HepG2 (cell line): ENCODE results near the gene ENO3. TPM values are rescaled to one million over a fixed set of nuclear protein-coding genes. Genes with fewer than 3 reads are reported as not detected.

Experiments
- ATAC-seq: fragments of 200-7000 bp; cut with Tn5 transposase; 3 replicates; pipeline ENCODE4 v1.9.1; 2020; ENCODE audit warnings: mild to moderate bottlenecking, moderate library complexity
- BruUV-seq: library from RNA; stranded (reverse); fragments of 400-500 nt; replicated peaks from 2 replicates; lab custom pipeline; 2021; lab: Mats Ljungman, UMichigan
- CTCF ChIA-PET: fragments of 300-600 bp; formaldehyde crosslinking; extraction: SDS; loops from one replicate; lab custom pipeline; 2021; ENCODE audit warnings: low total read pairs, inconsistent platforms, low intra/inter-chr PET ratio; lab: Yijun Ruan, JAX
- POLR2A ChIA-PET: fragments of 350-600 bp; sonication (Branson Sonifier 250); formaldehyde crosslinking; loops from one replicate; lab custom pipeline; 2020; ENCODE audit warnings: antibody characterized with exemption, inconsistent platforms; lab: Yijun Ruan, JAX
- DNase-seq: peaks from one replicate; pipeline ENCODE4 v3.0.0-alpha.2; 2015; ENCODE audit warnings: low spot score
- FAIRE-seq: peaks from 3 replicates; lab custom pipeline; 2011; peaks lifted over from hg19 to GRCh38; lab: Jason Lieb, UNC
- H2AFZ ChIP-seq: one replicate; pipeline ENCODE4 v1.6.1; 2011; ENCODE audit warnings: low read length, inconsistent platforms
- H3K27ac ChIP-seq: fragments of 300-600 bp; 3 replicates; pipeline ENCODE4 v1.8.0; 2011; ENCODE audit warnings: mixed run types, mild to moderate bottlenecking, mixed read lengths, low read length, inconsistent platforms; ENCODE audit not compliant: insufficient read depth; ENCODE audit errors: extremely low read length
- H3K27me3 ChIP-seq, 2 experiments: fragments of 200-600 bp in 1 of 2; 2 replicates in 1 of 2; 3 replicates in 1 of 2; pipeline versions ENCODE4 v1.6.0 to v1.8.0; 2011; ENCODE audit warnings: low read length in 2 of 2, mild to moderate bottlenecking in 2 of 2, moderate library complexity in 2 of 2, inconsistent platforms in 1 of 2; ENCODE audit not compliant: insufficient read depth in 2 of 2, control insufficient read depth in 1 of 2
- H3K36me3 ChIP-seq, 2 experiments: fragments of 200-600 bp in 1 of 2; replicated peaks in 1 of 2; 2 replicates in 1 of 2; 3 replicates in 1 of 2; pipeline versions ENCODE4 v1.5.1 to v1.8.0; 2011; ENCODE audit warnings: low read length in 2 of 2, inconsistent platforms in 1 of 2; ENCODE audit not compliant: insufficient read depth in 2 of 2, control insufficient read depth in 1 of 2
- H3K4me1 ChIP-seq: 2 replicates; pipeline ENCODE4 v1.5.1; 2012; ENCODE audit warnings: low read length, inconsistent platforms; ENCODE audit not compliant: insufficient read depth
- H3K4me2 ChIP-seq: 2 replicates; pipeline ENCODE4 v1.6.0; 2011; ENCODE audit warnings: low read depth, low read length, inconsistent platforms
- H3K4me3 ChIP-seq, 3 experiments: fragments of 200-600 bp in 1 of 3; sonication (generic), shearing (Covaris generic) in 1 of 3; replicated peaks in 1 of 3; 2 replicates each; pipeline ENCODE4 v1.5.1; 2011 to 2016; ENCODE audit warnings: low read length in 3 of 3, inconsistent platforms in 2 of 3, low read depth in 2 of 3, mild to moderate bottlenecking in 2 of 3, control low read depth in 1 of 3, mixed read lengths in 1 of 3; ENCODE audit not compliant: insufficient read depth in 1 of 3
- H3K79me2 ChIP-seq: one replicate; pipeline ENCODE4 v1.6.1; 2011; ENCODE audit warnings: low read length, inconsistent platforms; ENCODE audit not compliant: insufficient read depth
- H3K9ac ChIP-seq: 2 replicates; pipeline ENCODE4 v1.6.0; 2011; ENCODE audit warnings: mild to moderate bottlenecking, low read depth, low read length, inconsistent platforms; ENCODE audit not compliant: insufficient read depth
- H3K9me3 ChIP-seq: 2 replicates; pipeline ENCODE4 v1.5.1; 2012; ENCODE audit warnings: mild to moderate bottlenecking, low read length
- H4K20me1 ChIP-seq: 2 replicates; pipeline ENCODE4 v1.6.0; 2011; ENCODE audit warnings: inconsistent platforms, mild to moderate bottlenecking, low read length, moderate library complexity; ENCODE audit not compliant: insufficient read depth
- AGO1 ChIP-seq: fragments of 200-400 bp; formaldehyde crosslinking; IDR thresholded peaks from 2 replicates; pipeline ENCODE4 v1.6.1; 2017; ENCODE audit warnings: mild to moderate bottlenecking, low read depth, low read length, moderate library complexity; ENCODE audit not compliant: poor library complexity, severe bottlenecking
- KAT7 ChIP-seq: IDR thresholded peaks from 2 replicates; pipeline ENCODE4 v1.6.1; 2018; ENCODE audit warnings: borderline replicate concordance, missing compliant biosample characterization
- SRY ChIP-seq: sonication (generic); formaldehyde crosslinking; IDR thresholded peaks from 2 replicates; pipeline ENCODE4 v1.8.0; 2022; ENCODE audit warnings: mild to moderate bottlenecking, missing genetic modification reagents
- XRCC5 ChIP-seq: fragments of 200-400 bp; formaldehyde crosslinking; optimal IDR thresholded peaks from 2 replicates; pipeline ENCODE3; 2017; ENCODE audit warnings: mild to moderate bottlenecking, low read length
- ZBTB33 ChIP-seq: sonication (generic); formaldehyde crosslinking; IDR thresholded peaks from 2 replicates; pipeline ENCODE4 v1.4.0; 2020; ENCODE audit warnings: missing genetic modification reagents
- ZMYM2 ChIP-seq: sonication (generic); formaldehyde crosslinking; IDR thresholded peaks from 2 replicates; pipeline ENCODE4 v1.8.0; 2022; ENCODE audit warnings: mild to moderate bottlenecking, missing genetic modification reagents
- ZNF430 ChIP-seq: sonication (generic); formaldehyde crosslinking; IDR thresholded peaks from 2 replicates; pipeline ENCODE4 v1.9.0; 2021; ENCODE audit warnings: mild to moderate bottlenecking, missing genetic modification reagents
- ZNF598 ChIP-seq: sonication (generic); formaldehyde crosslinking; IDR thresholded peaks from 2 replicates; pipeline ENCODE4 v1.5.1; 2020; ENCODE audit warnings: mild to moderate bottlenecking, missing genetic modification reagents, borderline replicate concordance
- ZSCAN20 ChIP-seq: sonication (generic); formaldehyde crosslinking; IDR thresholded peaks from 2 replicates; pipeline ENCODE4 v1.4.0; 2020; ENCODE audit warnings: missing genetic modification reagents, mild to moderate bottlenecking, borderline replicate concordance
- ZSCAN9 ChIP-seq: IDR thresholded peaks from 2 replicates; pipeline ENCODE4 v1.6.1; 2016; ENCODE audit warnings: borderline replicate concordance
- WGBS: methylation state at CpG from one replicate; pipeline ENCODE4 v1.1.6; 2017; ENCODE audit warnings: low lambda C conversion rate; 5-methylcytosine and 5-hydroxymethylcytosine counted together
- in situ Hi-C: cut with HindIII; loops from 2 replicates; pipeline ENCODE4 v1.10.0; 2017; ENCODE audit warnings: low pct_unique_long_range_greater_than_20kb; ENCODE audit not compliant: extremely low pct_ligation_motif_present
- intact Hi-C: fragments of 100-400 bp; cut with micrococcal nuclease; formaldehyde crosslinking; loops from one replicate; pipeline ENCODE4 v1.10.0; 2022; ENCODE audit not compliant: unreplicated experiment
- polyA plus RNA-seq, 8 experiments: library from polyadenylated mRNA; depleted of rRNA in 3 of 8; stranded (reverse) in 7 of 8; unstranded in 1 of 8; fragments of >200 nt; fragmentation: Illumina TruSeq in 4 of 8; extraction: Trizol in 4 of 8; gene quantifications; 2 replicates each; pipeline versions ENCODE4 v1.2.1 to v1.2.3, GENCODE V29; 2011 to 2016; ENCODE audit warnings: low read depth in 4 of 8, missing spikeins in 1 of 8, mixed read lengths in 1 of 8; ENCODE audit not compliant: insufficient read depth in 1 of 8
- total RNA-seq, 5 experiments: library from RNA; depleted of rRNA; stranded (reverse); fragments of >200 nt; fragmentation: Illumina TruSeq; extraction: Trizol; gene quantifications; 2 replicates each; pipeline ENCODE4 v1.2.3, GENCODE V29; 2016; ENCODE audit warnings: low read depth in 1 of 5
- TF ChIP-seq, protein P1 (sequence below): sonication (generic); formaldehyde crosslinking; IDR thresholded peaks from 2 replicates; pipeline ENCODE4 v1.5.0; 2020; ENCODE audit warnings: mild to moderate bottlenecking, missing genetic modification reagents, borderline replicate concordance
- TF ChIP-seq, protein P2 (sequence below): sonication (generic); formaldehyde crosslinking; IDR thresholded peaks from 2 replicates; pipeline ENCODE4 v1.8.0; 2022; ENCODE audit warnings: missing genetic modification reagents, mild to moderate bottlenecking, borderline replicate concordance

ENO3 gene
- total and polyA plus RNA-seq, 2 of the 13 experiments (the other 11 are each of a cell fraction or from before 2014, with no cell fraction given) = 59.8 to 69.8 TPM

DNA sequence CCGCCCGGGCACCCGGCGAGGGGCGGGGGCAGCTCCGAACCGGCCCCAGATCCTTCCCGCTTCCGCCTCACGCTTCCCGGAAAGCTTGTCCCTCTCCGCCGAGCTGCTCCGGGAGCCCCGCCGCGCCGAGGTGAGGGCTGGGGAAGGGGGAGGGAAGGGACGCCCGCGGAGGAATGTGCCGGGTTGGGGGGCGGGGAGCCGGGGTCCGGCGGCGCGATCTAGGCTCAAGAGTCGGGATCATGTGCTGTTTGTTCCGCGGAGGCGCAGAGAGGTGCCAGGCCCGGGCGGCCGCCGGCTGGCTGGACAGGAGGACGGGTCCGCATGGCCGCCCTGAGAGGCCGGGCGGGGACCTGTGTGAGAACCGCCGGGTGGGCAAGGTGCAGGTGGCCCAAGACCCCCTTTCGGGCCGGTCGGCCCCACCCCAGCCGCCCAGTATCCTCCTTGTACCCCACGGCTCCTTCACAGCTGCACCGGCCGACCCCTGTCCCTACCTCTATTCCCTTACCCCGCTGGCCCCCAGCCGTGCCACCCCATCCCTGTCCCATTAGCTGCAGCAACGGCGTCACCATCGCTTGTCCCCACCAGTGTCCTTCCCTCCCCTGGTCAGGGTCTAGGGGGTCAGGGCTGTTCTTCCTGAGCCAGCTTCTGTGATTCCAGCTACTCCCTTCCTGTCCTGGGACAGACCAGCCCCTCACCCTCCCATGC lies 47.3 kb downstream of the ENO3 start (continued):
- TF ChIP-seq, protein P1, sequence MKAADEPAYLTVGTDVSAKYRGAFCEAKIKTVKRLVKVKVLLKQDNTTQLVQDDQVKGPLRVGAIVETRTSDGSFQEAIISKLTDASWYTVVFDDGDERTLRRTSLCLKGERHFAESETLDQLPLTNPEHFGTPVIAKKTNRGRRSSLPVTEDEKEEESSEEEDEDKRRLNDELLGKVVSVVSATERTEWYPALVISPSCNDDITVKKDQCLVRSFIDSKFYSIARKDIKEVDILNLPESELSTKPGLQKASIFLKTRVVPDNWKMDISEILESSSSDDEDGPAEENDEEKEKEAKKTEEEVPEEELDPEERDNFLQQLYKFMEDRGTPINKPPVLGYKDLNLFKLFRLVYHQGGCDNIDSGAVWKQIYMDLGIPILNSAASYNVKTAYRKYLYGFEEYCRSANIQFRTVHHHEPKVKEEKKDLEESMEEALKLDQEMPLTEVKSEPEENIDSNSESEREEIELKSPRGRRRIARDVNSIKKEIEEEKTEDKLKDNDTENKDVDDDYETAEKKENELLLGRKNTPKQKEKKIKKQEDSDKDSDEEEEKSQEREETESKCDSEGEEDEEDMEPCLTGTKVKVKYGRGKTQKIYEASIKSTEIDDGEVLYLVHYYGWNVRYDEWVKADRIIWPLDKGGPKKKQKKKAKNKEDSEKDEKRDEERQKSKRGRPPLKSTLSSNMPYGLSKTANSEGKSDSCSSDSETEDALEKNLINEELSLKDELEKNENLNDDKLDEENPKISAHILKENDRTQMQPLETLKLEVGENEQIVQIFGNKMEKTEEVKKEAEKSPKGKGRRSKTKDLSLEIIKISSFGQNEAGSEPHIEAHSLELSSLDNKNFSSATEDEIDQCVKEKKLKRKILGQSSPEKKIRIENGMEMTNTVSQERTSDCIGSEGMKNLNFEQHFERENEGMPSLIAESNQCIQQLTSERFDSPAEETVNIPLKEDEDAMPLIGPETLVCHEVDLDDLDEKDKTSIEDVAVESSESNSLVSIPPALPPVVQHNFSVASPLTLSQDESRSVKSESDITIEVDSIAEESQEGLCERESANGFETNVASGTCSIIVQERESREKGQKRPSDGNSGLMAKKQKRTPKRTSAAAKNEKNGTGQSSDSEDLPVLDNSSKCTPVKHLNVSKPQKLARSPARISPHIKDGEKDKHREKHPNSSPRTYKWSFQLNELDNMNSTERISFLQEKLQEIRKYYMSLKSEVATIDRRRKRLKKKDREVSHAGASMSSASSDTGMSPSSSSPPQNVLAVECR (CRISPR knock-in tag) = 0 out of 2 replicates have a peak, but pooled peaks have one; percentile 28
- TF ChIP-seq SRY (CRISPR knock-in tag) (no peak), ZNF430 (CRISPR knock-in tag) (0 out of 2 replicates have a peak, but pooled peaks have one; percentile 11), ZMYM2 (no peak), ZSCAN20 (0 out of 2 replicates have a peak, but pooled peaks have one; percentile 15)
- TF ChIP-seq, all 625 proteins: peak for 34

GRCh38 chr17:4998732-4999429 lies 48.0 kb downstream of the ENO3 start:
- TSS peak; percentile 75 for BruUV-seq
- no peak overlapping the region for H2AFZ ChIP-seq
- ChIA-PET POLR2A (interaction anchor here (0.7 to 5.1 kb wide), 12 partner anchors 11 to 72 kb away, joined by 3 to 74 read pairs (median 8); partner anchors contain the start of genes CAMTA2, ENO3, RNF167 and SLC25A11), CTCF (no interaction called here)
- ATAC-seq (peak; percentile 69), DNase-seq (peak; percentile 86), FAIRE-seq (peak; percentile 94)
- peaks cover 27% of the 10 kb centered on the region for H3K79me2 ChIP-seq
- no peaks in the 10 kb centered on the region for H3K9me3 ChIP-seq
- H3K27me3 ChIP-seq = no peaks in the 10 kb centered on the region; a peak in 1 of 5 replicates
- H3K27ac ChIP-seq = peak overlapping the region; percentile 93
- H4K20me1 ChIP-seq = no peaks in the 10 kb centered on the region
- H3K4me2 ChIP-seq = peak overlapping the region; percentile 82
- WGBS = 2% methylated on average over 11 of the region's 14 CpGs
- H3K4me3 ChIP-seq = peak overlapping the region; percentile 91 to 93 (median 92)
- peaks cover 28% of the 10 kb centered on the region for H3K4me1 ChIP-seq
- in situ Hi-C loops (no loop called here), intact Hi-C loops (no loop called here)
- peak overlapping the region; percentile 92 for H3K9ac ChIP-seq
- peaks cover 8 to 31% of the 10 kb centered on the region in 2 experiments for H3K36me3 ChIP-seq
- TF ChIP-seq KAT7 (CRISPR knock-in tag) (peak; percentile 2; the same call in 1 of the 2 replicates), ZBTB33 (no peak), AGO1 (no peak), XRCC5 (peak; percentile 45), ZSCAN9 (peak; percentile 72), ZNF598 (CRISPR knock-in tag) (no peak)
- TF ChIP-seq, protein P2, sequence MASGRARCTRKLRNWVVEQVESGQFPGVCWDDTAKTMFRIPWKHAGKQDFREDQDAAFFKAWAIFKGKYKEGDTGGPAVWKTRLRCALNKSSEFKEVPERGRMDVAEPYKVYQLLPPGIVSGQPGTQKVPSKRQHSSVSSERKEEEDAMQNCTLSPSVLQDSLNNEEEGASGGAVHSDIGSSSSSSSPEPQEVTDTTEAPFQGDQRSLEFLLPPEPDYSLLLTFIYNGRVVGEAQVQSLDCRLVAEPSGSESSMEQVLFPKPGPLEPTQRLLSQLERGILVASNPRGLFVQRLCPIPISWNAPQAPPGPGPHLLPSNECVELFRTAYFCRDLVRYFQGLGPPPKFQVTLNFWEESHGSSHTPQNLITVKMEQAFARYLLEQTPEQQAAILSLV (CRISPR knock-in tag) = peak; percentile 45; the same call in 1 of the 2 replicates
